Measurements from ENCODE around the gene CAPZA2. TPM values are rescaled to one million over a fixed set of nuclear protein-coding genes. Genes with fewer than 3 reads are reported as not detected.
"Not testable (repeated sequence)": the region's sequence is repeated elsewhere in the genome, so short reads cannot be mapped to it uniquely, and the experiment has no call there.

Gene CAPZA2
- polyA plus RNA-seq, 1 donor: 125 TPM

DNA sequence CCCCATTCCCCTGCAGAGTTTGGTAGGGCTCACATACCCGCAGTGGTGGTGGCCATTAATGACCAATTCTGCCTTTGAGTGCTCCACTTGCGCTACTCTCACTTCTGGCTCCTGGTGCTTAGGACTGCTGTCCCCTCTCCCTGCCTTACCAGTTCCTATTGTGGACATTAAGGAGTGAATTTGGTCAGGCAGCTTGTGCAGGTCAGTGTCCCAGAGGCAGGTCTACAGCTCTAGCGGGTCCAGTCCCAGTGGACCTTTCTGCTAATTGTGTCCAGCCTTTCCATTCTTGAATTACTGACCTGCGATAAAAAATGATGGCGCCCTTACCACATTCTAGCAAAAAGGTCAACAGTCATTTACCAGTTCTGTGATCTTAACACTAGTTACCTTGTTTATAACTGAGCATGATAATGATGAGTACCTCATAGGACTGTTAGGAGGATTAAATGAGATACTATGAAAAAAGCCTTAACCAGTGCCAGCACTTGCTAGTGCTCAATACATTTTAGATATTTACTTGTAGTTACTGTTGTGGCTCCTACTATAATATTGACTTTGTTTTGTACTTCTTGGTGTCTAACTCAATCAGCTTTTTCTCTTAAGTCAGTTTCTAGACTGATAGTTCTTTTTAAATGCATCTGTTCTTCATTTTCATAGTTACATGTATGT, 105.0 kb downstream of the CAPZA2 start:
- no peak overlapping the region for H3K27ac ChIP-seq (ENCODE audit: low read length)
- WGBS (ENCODE audit: insufficient coverage, low lambda C conversion rate): no CpG with 5 or more reads among the region's 5 CpGs
- H3K27me3 ChIP-seq (ENCODE audit: control insufficient read depth, insufficient read depth, low read length): no peaks in the 10 kb centered on the region
- no peaks in the 10 kb centered on the region for H3K4me1 ChIP-seq (ENCODE audit: control insufficient read depth, insufficient read depth, low read length)
- no peak for DNase-seq
- no peak overlapping the region for H3K4me3 ChIP-seq (ENCODE audit: low read length)
- no peaks in the 10 kb centered on the region for H3K36me3 ChIP-seq (ENCODE audit: control insufficient read depth, insufficient read depth, low read length)
- H3K9me3 ChIP-seq (ENCODE audit: control insufficient read depth, low read depth, low read length): no peaks in the 10 kb centered on the region

DNA sequence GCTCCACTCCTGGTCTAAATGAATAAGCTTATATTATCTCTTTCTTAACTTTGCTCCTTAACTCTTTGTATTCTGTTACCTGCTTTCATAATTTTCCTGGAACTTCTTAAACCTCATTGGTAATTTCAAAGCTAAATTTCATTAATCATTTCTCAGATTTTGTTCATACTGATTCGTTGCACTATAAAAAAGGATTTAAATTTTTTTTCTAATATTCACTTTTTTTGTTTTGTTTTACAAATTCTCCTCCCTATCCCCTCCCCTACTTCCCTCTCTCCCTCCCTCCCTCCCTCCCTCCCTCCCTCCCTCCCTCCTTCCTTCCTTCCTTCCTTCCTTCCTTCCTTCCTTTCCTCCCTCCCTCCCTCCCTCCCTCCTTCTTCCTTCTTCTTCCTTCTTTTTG, 105.6 kb downstream of the CAPZA2 start:
- no peak overlapping the region for H3K27ac ChIP-seq (ENCODE audit: low read length)
- no peak for DNase-seq
- H3K4me1 ChIP-seq (ENCODE audit: control insufficient read depth, insufficient read depth, low read length): no peaks in the 10 kb centered on the region
- no peak overlapping the region for H3K4me3 ChIP-seq (ENCODE audit: low read length)
- WGBS (ENCODE audit: insufficient coverage, low lambda C conversion rate): no CpG with 5 or more reads among the region's 1 CpG
- no peaks in the 10 kb centered on the region for H3K27me3 ChIP-seq (ENCODE audit: control insufficient read depth, insufficient read depth, low read length)
- no peaks in the 10 kb centered on the region for H3K9me3 ChIP-seq (ENCODE audit: control insufficient read depth, low read depth, low read length)
- H3K36me3 ChIP-seq (ENCODE audit: control insufficient read depth, insufficient read depth, low read length): no peaks in the 10 kb centered on the region

- Histone ChIP-seq H3K27me3 (ENCODE audit: control insufficient read depth, insufficient read depth, low read length) (no peaks in the 10 kb centered on the region), H3K4me3 (ENCODE audit: low read length) (no peak overlapping the region), H3K9me3 (ENCODE audit: control insufficient read depth, low read depth, low read length) (no peaks in the 10 kb centered on the region), H3K36me3 (ENCODE audit: control insufficient read depth, insufficient read depth, low read length) (no peaks in the 10 kb centered on the region), H3K4me1 (ENCODE audit: control insufficient read depth, insufficient read depth, low read length) (no peaks in the 10 kb centered on the region), H3K27ac (ENCODE audit: low read length) (no peak overlapping the region)
- no peak for DNase-seq
Observed at GRCh38 chr7:116968631-116969030, 106.2 kb downstream of the CAPZA2 start.

- Histone ChIP-seq H3K9me3 (ENCODE audit: control insufficient read depth, low read depth, low read length) (no peaks in the 10 kb centered on the region), H3K4me3 (ENCODE audit: low read length) (no peak overlapping the region), H3K4me1 (ENCODE audit: control insufficient read depth, insufficient read depth, low read length) (no peaks in the 10 kb centered on the region), H3K27ac (ENCODE audit: low read length) (no peak overlapping the region), H3K36me3 (ENCODE audit: control insufficient read depth, insufficient read depth, low read length) (no peaks in the 10 kb centered on the region), H3K27me3 (ENCODE audit: control insufficient read depth, insufficient read depth, low read length) (no peaks in the 10 kb centered on the region)
- no peak for DNase-seq
- WGBS (ENCODE audit: insufficient coverage, low lambda C conversion rate): no CpG with 5 or more reads among the region's 3 CpGs
Observed at GRCh38 chr7:116969371-116969902, 107.0 kb downstream of the CAPZA2 start.

GRCh38 chr7:116970238-116970910, 108.0 kb downstream of the CAPZA2 start:
- H3K27ac ChIP-seq (ENCODE audit: low read length): no peak overlapping the region
- WGBS (ENCODE audit: insufficient coverage, low lambda C conversion rate): no CpG with 5 or more reads among the region's 3 CpGs
- DNase-seq: no peak
- H3K4me1 ChIP-seq (ENCODE audit: control insufficient read depth, insufficient read depth, low read length): no peaks in the 10 kb centered on the region
- no peaks in the 10 kb centered on the region for H3K9me3 ChIP-seq (ENCODE audit: control insufficient read depth, low read depth, low read length)
- no peak overlapping the region for H3K4me3 ChIP-seq (ENCODE audit: low read length)
- no peaks in the 10 kb centered on the region for H3K36me3 ChIP-seq (ENCODE audit: control insufficient read depth, insufficient read depth, low read length)
- H3K27me3 ChIP-seq (ENCODE audit: control insufficient read depth, insufficient read depth, low read length): no peaks in the 10 kb centered on the region

- not testable (repeated sequence) for H3K9me3 ChIP-seq (ENCODE audit: control insufficient read depth, low read depth, low read length); DNase-seq; H3K27me3 ChIP-seq (ENCODE audit: control insufficient read depth, insufficient read depth, low read length); H3K27ac ChIP-seq (ENCODE audit: low read length); H3K36me3 ChIP-seq (ENCODE audit: control insufficient read depth, insufficient read depth, low read length); H3K4me3 ChIP-seq (ENCODE audit: low read length); H3K4me1 ChIP-seq (ENCODE audit: control insufficient read depth, insufficient read depth, low read length)
Observed at GRCh38 chr7:116971153-116971552, 108.8 kb downstream of the CAPZA2 start.

Other genes starting within 250 kb of the CAPZA2 start
- 10.6 TPM for gene MET, start 190.4 kb upstream of the CAPZA2 start, polyA plus RNA-seq
- 25.1 TPM for gene ST7, start 90.9 kb downstream of the CAPZA2 start, polyA plus RNA-seq

All from large intestine (tissue), 3 donors.